Upper lobe of right lung (tissue), 1 donor: ENCODE results near the gene ZNF547. TPM values are rescaled to one million over a fixed set of nuclear protein-coding genes. Genes with fewer than 3 reads are reported as not detected.

Experiments used
- ATAC-seq: fragments of 200-7000 bp; cut with Tn5 transposase; one replicate; pipeline ENCODE4 v1.9.1; 2020; ENCODE audit warnings: mild to moderate bottlenecking, moderate library complexity
- DNase-seq: peaks from one replicate; pipeline ENCODE4 v3.0.0-alpha.2; 2020
- H3K27ac ChIP-seq: fragments of 200-600 bp; one replicate; pipeline ENCODE4 v1.8.0; 2022
- H3K27me3 ChIP-seq: fragments of 200-600 bp; one replicate; pipeline ENCODE4 v1.8.0; 2022; ENCODE audit warnings: mild to moderate bottlenecking
- H3K36me3 ChIP-seq: fragments of 200-600 bp; one replicate; pipeline ENCODE4 v1.8.0; 2022
- H3K4me1 ChIP-seq: fragments of 200-600 bp; one replicate; pipeline ENCODE4 v1.8.0; 2022
- H3K4me3 ChIP-seq: fragments of 200-600 bp; one replicate; pipeline ENCODE4 v1.8.0; 2022; ENCODE audit warnings: mild to moderate bottlenecking
- H3K9me3 ChIP-seq: fragments of 200-600 bp; one replicate; pipeline ENCODE4 v1.8.0; 2022
- intact Hi-C: fragments of 100-400 bp; cut with DNase I; formaldehyde crosslinking; loops from one replicate; pipeline ENCODE4 v1.11.0; 2022
- total RNA-seq: library from RNA; stranded (reverse); fragmentation: NEBNext Ultra II Directional; extraction: Animal tissue kit (Norgen Biotek cat#: 25700); gene quantifications from one replicate; pipeline ENCODE4 v1.2.1, GENCODE V29; 2021
- TF ChIP-seq, protein P1 (sequence below): fragments of 200-600 bp; IDR thresholded peaks from one replicate; pipeline ENCODE4 v1.8.0; 2022; ENCODE audit warnings: antibody characterized with exemption
- donor health status: DM: no; HTN: yes; CAD: no; lungs with severe emphysema.

The ZNF547 gene
- total RNA-seq, 1 donor from 2014 or later: 3.3 TPM

GRCh38 chr19:57389730-57390598, 26.6 kb downstream of the ZNF547 start, which contains the start of gene ZNF548:
ZNF548 (plus strand) TSS chr19:57389854; CDS start chr19:57390100, 246 bp downstream.
- intact Hi-C loops: no loop called here
- Histone ChIP-seq H3K27ac (peak within 1 kb of the TSS; percentile 93), H3K9me3 (no peaks in the 10 kb centered on the region), H3K4me3 (peak within 1 kb of the TSS; percentile 91), H3K27me3 (no peaks in the 10 kb centered on the region), H3K36me3 (peaks cover 9% of the 10 kb centered on the region), H3K4me1 (peaks cover 11% of the 10 kb centered on the region)
- TF ChIP-seq, protein P1, sequence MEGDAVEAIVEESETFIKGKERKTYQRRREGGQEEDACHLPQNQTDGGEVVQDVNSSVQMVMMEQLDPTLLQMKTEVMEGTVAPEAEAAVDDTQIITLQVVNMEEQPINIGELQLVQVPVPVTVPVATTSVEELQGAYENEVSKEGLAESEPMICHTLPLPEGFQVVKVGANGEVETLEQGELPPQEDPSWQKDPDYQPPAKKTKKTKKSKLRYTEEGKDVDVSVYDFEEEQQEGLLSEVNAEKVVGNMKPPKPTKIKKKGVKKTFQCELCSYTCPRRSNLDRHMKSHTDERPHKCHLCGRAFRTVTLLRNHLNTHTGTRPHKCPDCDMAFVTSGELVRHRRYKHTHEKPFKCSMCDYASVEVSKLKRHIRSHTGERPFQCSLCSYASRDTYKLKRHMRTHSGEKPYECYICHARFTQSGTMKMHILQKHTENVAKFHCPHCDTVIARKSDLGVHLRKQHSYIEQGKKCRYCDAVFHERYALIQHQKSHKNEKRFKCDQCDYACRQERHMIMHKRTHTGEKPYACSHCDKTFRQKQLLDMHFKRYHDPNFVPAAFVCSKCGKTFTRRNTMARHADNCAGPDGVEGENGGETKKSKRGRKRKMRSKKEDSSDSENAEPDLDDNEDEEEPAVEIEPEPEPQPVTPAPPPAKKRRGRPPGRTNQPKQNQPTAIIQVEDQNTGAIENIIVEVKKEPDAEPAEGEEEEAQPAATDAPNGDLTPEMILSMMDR: peak; percentile 13
- ATAC-seq: peak; percentile 100
- peak; percentile 97 for DNase-seq

GRCh38 chr19:57395710-57396109, 32.4 kb downstream of the ZNF547 start:
- ATAC-seq (no peak), DNase-seq (no peak)
- H3K36me3 ChIP-seq: peaks cover 29% of the 10 kb centered on the region
- H3K27me3 ChIP-seq: no peaks in the 10 kb centered on the region
- peaks cover 8% of the 10 kb centered on the region for H3K4me1 ChIP-seq
- H3K4me3 ChIP-seq: no peak overlapping the region
- no peaks in the 10 kb centered on the region for H3K9me3 ChIP-seq
- H3K27ac ChIP-seq: no peak overlapping the region
- intact Hi-C loops: no loop called here
- TF ChIP-seq, protein P1: no peak

DNA sequence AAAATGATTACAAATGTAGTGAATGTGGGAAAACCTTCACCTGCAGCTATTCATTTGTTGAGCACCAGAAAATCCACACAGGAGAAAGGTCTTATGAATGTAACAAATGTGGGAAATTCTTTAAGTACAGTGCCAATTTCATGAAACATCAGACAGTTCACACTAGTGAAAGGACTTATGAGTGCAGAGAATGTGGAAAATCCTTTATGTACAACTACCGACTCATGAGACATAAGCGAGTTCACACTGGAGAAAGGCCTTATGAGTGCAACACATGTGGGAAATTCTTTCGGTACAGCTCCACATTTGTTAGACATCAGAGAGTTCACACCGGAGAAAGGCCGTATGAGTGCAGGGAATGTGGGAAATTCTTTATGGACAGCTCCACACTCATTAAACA, 35.5 kb downstream of the ZNF547 start:
- no peaks in the 10 kb centered on the region for H3K4me1 ChIP-seq
- TF ChIP-seq, protein P1: no peak
- H3K36me3 ChIP-seq: peaks cover 29% of the 10 kb centered on the region
- ATAC-seq (no peak), DNase-seq (no peak)
- no peaks in the 10 kb centered on the region for H3K9me3 ChIP-seq
- H3K4me3 ChIP-seq: no peak overlapping the region
- no peak overlapping the region for H3K27ac ChIP-seq
- H3K27me3 ChIP-seq: no peaks in the 10 kb centered on the region
- intact Hi-C loops: no loop called here

GRCh38 chr19:57403737-57404563, 40.6 kb downstream of the ZNF547 start:
- Histone ChIP-seq H3K27me3 (no peaks in the 10 kb centered on the region), H3K9me3 (no peaks in the 10 kb centered on the region), H3K4me3 (no peak overlapping the region), H3K4me1 (no peaks in the 10 kb centered on the region), H3K27ac (no peak overlapping the region), H3K36me3 (peaks cover 2% of the 10 kb centered on the region)
- DNase-seq: no peak
- intact Hi-C loops: no loop called here
- TF ChIP-seq, protein P1: no peak
- no peak for ATAC-seq

GRCh38 chr19:57406516-57407123, 43.3 kb downstream of the ZNF547 start:
- ATAC-seq (peak; percentile 74), DNase-seq (peak; percentile 77)
- H3K9me3 ChIP-seq: no peaks in the 10 kb centered on the region
- H3K4me3 ChIP-seq: no peak overlapping the region
- TF ChIP-seq, protein P1: peak; percentile 68
- no peak overlapping the region for H3K27ac ChIP-seq
- H3K36me3 ChIP-seq: no peaks in the 10 kb centered on the region
- H3K27me3 ChIP-seq: no peaks in the 10 kb centered on the region
- H3K4me1 ChIP-seq: peaks cover 2% of the 10 kb centered on the region
- intact Hi-C loops: no loop called here
